Activated T-cell treated with anti-CD3 and anti-CD28 coated beads for 24 hours (primary cell): Measurements from ENCODE around the gene IL5.
"Not testable (repeated sequence)": the region's sequence is repeated elsewhere in the genome, so short reads cannot be mapped to it uniquely, and the experiment has no call there.

Source experiments
- DNase-seq: peaks from one replicate; pipeline ENCODE4 v3.0.0-alpha.2; 2020; ENCODE audit warnings: low read depth

IL5 gene

GRCh38 chr5:132543472-132544201 is at the start of gene IL5:
Gene IL5, minus strand, starts transcription at chr5:132543522. Its CDS starts 44 bp downstream, at chr5:132543478.
- no peak for DNase-seq

GRCh38 chr5:132592521-132592920 is 49.2 kb upstream of the IL5 start:
- no peak for DNase-seq

GRCh38 chr5:132591145-132591544 is 47.8 kb upstream of the IL5 start:
- DNase-seq: no peak

GRCh38 chr5:132589467-132589866 is 46.1 kb upstream of the IL5 start:
- no peak for DNase-seq

- no peak for DNase-seq
Measured at GRCh38 chr5:132586063-132586462, 42.7 kb upstream of the IL5 start.

GRCh38 chr5:132584560-132584959 is 41.2 kb upstream of the IL5 start:
- DNase-seq: not testable (repeated sequence)

- no peak for DNase-seq
Measured at GRCh38 chr5:132576123-132576522, 32.8 kb upstream of the IL5 start.

- no peak for DNase-seq
Measured at GRCh38 chr5:132566657-132567056, 23.3 kb upstream of the IL5 start.

GRCh38 chr5:132564555-132564954 is 21.2 kb upstream of the IL5 start:
- DNase-seq: not testable (repeated sequence)

- DNase-seq: no peak
Measured at GRCh38 chr5:132561601-132562000, 18.3 kb upstream of the IL5 start.

GRCh38 chr5:132559383-132560060 is 16.2 kb upstream of the IL5 start:
- DNase-seq: no peak

GRCh38 chr5:132557478-132558172 is 14.3 kb upstream of the IL5 start:
- DNase-seq: peak; percentile 19

GRCh38 chr5:132556763-132557477 is 13.6 kb upstream of the IL5 start, which contains the start of gene RAD50:
Gene RAD50, plus strand, starts transcription at chr5:132556977. Its CDS starts 348 bp downstream, at chr5:132557325.
- DNase-seq: peak; percentile 90

GRCh38 chr5:132556153-132556762 is 12.9 kb upstream of the IL5 start:
- no peak for DNase-seq

- no peak for DNase-seq
Measured at GRCh38 chr5:132549576-132549975, 6.3 kb upstream of the IL5 start.

- DNase-seq: not testable (repeated sequence)
Measured at GRCh38 chr5:132548834-132549233, 5.5 kb upstream of the IL5 start.

- DNase-seq: no peak
Measured at GRCh38 chr5:132547269-132547668, 3.9 kb upstream of the IL5 start.

- no peak for DNase-seq
Measured at GRCh38 chr5:132546108-132546507, 2.8 kb upstream of the IL5 start.

GRCh38 chr5:132540764-132541163 is 2.6 kb downstream of the IL5 start:
- no peak for DNase-seq

GRCh38 chr5:132540149-132540548 is 3.2 kb downstream of the IL5 start:
- no peak for DNase-seq

- DNase-seq: no peak
Measured at GRCh38 chr5:132539716-132540115, 3.6 kb downstream of the IL5 start.

- no peak for DNase-seq
Measured at GRCh38 chr5:132530946-132531345, 12.4 kb downstream of the IL5 start.
